HG03097 (cell line): ENCODE results near the gene FAM228B.
"Not testable (repeated sequence)": the region's sequence is repeated elsewhere in the genome, so short reads cannot be mapped to it uniquely, and the experiment has no call there.

Experiments used
- ATAC-seq: cut with Tn5 transposase; IDR thresholded peaks from one replicate; pipeline ENCODE4 v1.9.1; 2021; ENCODE audit not compliant: unreplicated experiment, low FRiP score

Gene FAM228B

DNA sequence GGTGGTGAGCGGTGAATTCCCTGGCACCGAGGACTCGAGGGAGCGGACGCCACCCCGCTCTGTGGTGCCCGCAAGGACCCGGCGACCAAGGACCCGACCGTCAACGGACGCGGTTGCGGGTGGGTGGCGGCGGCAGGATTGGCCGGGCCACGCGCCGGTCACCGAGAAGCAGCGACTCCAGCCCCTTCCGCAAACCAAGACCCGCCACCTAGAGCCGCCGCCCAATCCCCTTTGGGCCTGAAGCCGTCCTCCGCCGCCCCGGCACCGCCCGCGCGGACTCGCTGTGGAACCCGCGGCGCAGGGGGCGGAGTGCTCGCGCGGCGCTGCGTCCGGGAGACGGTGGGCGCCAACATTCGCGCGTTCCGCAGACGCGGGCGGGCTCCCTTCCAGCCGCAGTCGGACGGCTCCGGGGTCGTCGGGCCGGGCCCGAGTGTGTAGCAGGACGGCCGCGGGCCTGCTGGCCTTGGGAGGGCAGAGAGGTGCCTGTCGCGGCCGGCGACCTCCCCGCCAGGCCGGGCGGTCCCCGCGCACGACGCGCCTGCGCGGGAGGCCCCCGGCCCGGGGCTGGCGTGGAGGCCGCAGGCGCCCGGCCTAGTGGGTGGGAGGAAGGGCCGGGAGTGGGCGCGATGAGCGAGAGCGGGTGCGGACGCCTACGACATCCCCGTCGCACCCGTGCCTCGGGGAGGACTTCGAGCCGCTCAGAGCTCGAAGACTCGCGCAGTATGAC lies at the start of gene FAM228B, which contains the start of gene PFN4:
FAM228B (plus strand) TSS at position 275 of the 727 bp plus-strand sequence. CDS start 893 bp downstream, outside the sequence.
PFN4 (minus strand) TSS at position 140 of the 727 bp plus-strand sequence. CDS start 799 bp downstream, outside the sequence.
- peak; percentile 77 for ATAC-seq

DNA sequence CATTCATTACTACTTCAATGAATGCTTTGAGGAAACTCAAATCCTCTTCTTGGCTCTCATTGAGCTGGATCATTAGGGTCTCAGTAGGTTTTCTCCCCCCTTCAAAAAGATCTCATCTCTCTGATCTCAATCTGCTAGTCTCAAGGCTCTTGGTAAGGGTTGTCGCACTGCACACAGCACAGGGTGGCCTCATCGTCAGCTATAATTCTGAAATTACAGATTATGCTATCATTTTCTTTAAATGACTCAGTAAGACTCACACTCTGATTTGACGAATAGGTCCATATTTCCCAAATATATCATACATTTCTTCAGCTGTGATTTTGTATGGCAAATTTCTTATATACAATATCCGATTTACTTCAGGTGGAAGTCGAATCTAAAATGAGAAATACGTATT lies 49.5 kb upstream of the FAM228B start:
- ATAC-seq: no peak

DNA sequence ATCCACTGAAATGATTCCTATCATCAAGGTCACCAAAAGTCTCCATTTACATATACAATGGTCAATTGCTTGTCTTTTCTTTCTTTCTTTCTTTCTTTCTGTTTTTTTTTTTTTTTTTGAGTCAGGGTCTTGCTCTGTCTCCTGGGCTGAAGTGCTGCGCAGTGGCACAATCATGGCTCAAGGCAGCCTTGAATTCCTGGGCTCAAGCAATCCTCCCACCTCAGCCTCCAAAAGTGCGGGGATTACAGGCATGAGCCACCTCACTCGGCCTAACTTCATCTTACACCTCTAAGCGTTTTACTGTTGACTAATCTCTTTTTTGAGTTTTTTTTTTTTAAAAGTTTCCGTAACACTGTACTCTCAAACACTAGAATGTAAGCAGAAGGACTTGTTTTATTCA lies 48.0 kb upstream of the FAM228B start:
- no peak for ATAC-seq

- peak; percentile 87 for ATAC-seq
These were observed 47.1 kb upstream of the FAM228B start, which contains the start of gene SF3B6 for GRCh38 chr2:24075915-24076848. Gene SF3B6, minus strand, starts transcription at chr2:24076326. Its CDS starts 97 bp downstream, at chr2:24076229.

- ATAC-seq: peak; percentile 8
These were observed 46.3 kb upstream of the FAM228B start for GRCh38 chr2:24076849-24077534.

DNA sequence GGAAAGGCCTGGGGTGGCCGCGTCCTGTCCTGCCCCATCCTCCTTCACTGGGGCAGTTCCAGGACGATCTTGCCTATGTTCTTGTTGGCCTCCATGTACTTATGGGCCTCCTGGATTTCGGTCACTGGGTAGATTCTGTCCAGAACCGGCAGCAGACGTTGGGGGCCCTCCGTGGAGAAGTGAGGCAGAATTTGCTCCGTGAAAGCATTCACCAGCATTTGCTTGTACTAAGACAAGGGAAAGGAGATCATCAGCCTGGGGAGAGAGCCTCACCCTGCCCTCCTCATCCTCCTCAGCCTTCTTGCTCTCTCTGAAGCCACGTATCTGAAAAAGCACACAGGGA lies 45.8 kb upstream of the FAM228B start:
- no peak for ATAC-seq

GRCh38 chr2:24077879-24078278 lies 45.4 kb upstream of the FAM228B start:
- ATAC-seq: no peak

DNA sequence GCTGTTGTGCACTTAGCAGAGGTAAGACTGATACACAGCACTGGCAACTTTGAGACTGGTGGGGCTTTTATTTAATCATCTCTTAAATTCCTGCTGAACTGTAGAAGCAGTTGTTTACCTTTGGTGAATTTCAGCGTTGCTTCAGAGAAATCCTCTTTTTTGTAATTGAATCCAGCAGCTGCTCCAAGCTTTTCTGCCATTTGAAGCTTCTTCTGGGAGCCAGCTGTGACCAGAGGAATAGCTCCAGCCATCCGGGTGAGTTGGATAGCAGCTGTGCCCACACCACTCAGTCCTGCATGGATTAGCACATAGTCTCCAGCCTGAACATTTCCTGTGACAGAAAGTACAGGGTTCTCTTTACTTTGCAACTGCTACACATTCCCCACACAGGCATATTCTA lies 42.6 kb upstream of the FAM228B start:
- ATAC-seq: no peak

DNA sequence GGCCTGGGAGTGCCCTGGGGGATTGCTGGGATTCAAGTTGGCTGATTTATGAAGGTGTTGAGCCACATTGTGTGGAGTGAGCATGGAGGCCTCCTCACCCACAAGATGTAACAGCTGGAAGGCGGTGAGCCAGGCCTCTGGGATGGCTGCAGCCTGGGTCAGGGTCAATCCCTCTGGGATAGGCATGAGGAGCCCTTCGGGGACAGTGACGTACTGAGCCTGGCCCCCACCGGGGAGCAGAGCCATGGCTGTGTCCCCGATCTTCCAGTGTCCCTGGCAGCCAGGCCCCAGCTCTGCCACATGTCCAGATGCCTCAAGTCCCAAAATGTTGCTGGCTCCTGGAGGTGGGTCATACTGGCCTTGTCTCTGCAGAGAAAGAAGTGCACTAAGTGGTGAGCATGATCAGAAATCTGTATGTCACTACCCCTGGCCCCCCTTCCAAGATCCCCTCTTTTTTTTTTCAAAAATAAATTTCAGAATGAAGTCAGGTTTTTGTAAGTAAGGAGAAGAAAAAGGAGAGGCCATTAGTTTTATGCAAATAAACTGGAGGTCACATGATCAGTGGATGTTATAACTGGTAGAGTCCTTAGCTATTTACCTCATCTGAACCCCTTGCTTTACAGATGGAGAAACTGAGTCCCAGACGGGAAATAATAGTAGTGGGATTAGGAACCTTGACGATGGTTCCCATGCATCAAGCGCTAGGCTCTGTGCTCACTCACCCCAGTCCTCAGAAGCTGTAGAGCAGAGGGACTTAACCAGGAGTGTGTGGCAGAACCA lies 40.3 kb upstream of the FAM228B start:
- no peak for ATAC-seq

GRCh38 chr2:24083567-24084385 lies 39.5 kb upstream of the FAM228B start:
- peak; percentile 54 for ATAC-seq

DNA sequence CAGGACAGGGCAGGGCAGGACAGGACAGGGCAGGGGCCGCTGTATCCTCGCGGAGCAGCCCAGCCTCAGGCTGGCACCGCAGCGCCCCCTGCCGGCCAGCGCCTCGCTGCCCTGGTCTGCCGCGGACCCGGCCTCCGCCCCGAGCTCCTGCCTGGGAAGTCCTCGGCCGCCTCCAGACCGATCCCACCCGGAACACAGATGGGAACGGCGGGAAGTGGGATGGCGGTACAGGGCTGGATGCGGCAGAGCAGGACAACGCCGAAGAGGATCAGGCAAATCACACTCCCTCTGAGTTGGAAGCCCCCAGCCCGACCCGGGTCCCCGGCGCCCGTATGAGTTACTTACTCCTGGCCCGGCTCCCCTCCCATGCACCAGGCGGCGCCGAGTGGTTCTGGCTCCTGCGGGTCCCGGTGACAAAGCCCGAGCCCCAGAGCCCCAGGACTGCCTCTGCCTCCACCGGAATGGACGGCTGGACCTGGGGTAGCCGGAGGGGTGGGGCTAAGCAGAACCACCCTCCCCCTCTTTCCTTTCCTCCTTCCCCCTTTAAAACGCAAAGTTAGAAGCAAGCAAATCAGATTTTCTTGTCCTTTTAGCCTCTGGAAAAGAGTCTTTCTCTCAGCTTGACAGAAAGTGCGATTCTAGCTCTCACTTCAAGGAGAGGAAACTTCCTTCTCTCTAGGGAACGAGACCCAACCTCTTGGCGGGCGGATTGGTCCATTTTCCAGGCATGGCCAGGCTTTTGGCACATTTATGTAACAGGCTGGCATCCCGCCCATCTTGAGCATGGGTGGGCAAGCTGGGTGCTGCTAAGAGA lies 38.7 kb upstream of the FAM228B start, which contains the start of gene TP53I3:
TP53I3 (minus strand) TSS at position 449 of the 814 bp plus-strand sequence. CDS start 508 bp downstream, outside the sequence.
- ATAC-seq: peak; percentile 74

DNA sequence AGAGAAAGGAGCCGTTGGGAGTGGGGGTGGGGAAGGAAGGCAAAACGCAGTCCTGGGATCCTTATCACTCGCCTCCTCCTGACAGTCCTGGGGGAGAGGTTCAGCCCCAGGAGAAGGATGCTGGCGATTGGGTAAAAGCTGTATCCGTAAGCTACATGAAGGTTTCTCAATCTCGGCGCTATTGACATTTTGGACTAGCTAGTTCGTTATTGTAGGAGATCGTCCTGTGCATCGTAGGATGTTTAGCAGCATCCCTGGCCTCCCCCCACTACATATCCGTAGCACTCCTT lies 38.1 kb upstream of the FAM228B start:
- no peak for ATAC-seq

- ATAC-seq: no peak
These were observed 37.0 kb upstream of the FAM228B start for GRCh38 chr2:24086241-24086640.

GRCh38 chr2:24087032-24087431 lies 36.2 kb upstream of the FAM228B start:
- no peak for ATAC-seq

DNA sequence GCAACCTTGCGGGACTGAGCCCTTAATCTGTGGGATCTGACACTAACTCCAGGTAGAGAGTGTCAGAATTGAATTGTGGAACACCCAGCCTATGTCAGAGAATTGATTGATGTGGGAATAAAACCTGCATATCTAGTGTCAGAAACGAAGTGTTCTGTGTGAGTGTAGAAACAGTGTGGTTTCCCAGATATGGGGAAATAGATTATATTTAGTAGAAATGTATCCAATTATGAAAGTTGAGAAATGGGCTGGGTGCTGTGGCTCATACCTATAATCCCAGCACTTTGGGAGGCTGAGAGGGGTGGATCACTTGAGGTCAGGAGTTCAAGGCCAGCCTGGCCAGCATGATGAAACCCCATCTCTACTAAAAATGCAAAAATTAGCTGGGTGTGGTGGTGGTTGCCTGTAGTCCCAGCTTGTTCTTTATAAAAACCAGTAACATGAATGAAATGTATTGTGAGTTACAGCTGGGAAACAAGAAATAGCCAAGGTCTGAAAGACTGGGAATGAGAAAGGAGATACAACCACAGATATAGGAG lies 34.4 kb upstream of the FAM228B start:
- no peak for ATAC-seq

GRCh38 chr2:24093270-24093669 lies 30.0 kb upstream of the FAM228B start:
- not testable (repeated sequence) for ATAC-seq

- ATAC-seq: not testable (repeated sequence)
These were observed 28.0 kb upstream of the FAM228B start for GRCh38 chr2:24095171-24095677.

GRCh38 chr2:24100732-24101131 lies 22.5 kb upstream of the FAM228B start:
- not testable (repeated sequence) for ATAC-seq
